Colonic mucosa (tissue), 4 donors: Measurements from ENCODE around the gene ALG9. TPM values are rescaled to one million over a fixed set of nuclear protein-coding genes. Genes with fewer than 3 reads are reported as not detected.

Experiments used
- DNase-seq: peaks from one replicate; pipeline ENCODE4 v3.0.0-alpha.2; 2020
- H3K27ac ChIP-seq: fragments of 200-600 bp; one replicate; pipeline ENCODE4 v1.8.0; 2021
- H3K27me3 ChIP-seq: fragments of 200-600 bp; one replicate; pipeline ENCODE4 v1.8.0; 2021
- H3K36me3 ChIP-seq: fragments of 200-600 bp; one replicate; pipeline ENCODE4 v1.8.0; 2021
- H3K4me1 ChIP-seq: fragments of 200-600 bp; one replicate; pipeline ENCODE4 v1.8.0; 2021; ENCODE audit warnings: mild to moderate bottlenecking
- H3K4me3 ChIP-seq: fragments of 200-600 bp; one replicate; pipeline ENCODE4 v1.8.0; 2021
- H3K9ac ChIP-seq, 2 donors: one replicate each; pipeline ENCODE4 v1.7.0; 2013; ENCODE audit warnings: control low read depth in 2 of 2, low read depth in 2 of 2, low read length in 2 of 2
- H3K9me3 ChIP-seq: fragments of 200-600 bp; one replicate; pipeline ENCODE4 v1.8.0; 2021
- intact Hi-C: fragments of 100-400 bp; cut with DNase I; formaldehyde crosslinking; loops from one replicate; pipeline ENCODE4 v1.14.1; 2022
- total RNA-seq, 2 donors: library from RNA; stranded (reverse); fragmentation: NEBNext Ultra II Directional in 1 of 2; extraction: Animal tissue kit (Norgen Biotek cat#: 25700) in 1 of 2; gene quantifications; one replicate each; pipeline ENCODE4 v1.2.1, GENCODE V29; 2021
- TF ChIP-seq, protein P1 (sequence below): fragments of 200-600 bp; IDR thresholded peaks from one replicate; pipeline ENCODE4 v1.8.0; 2022; ENCODE audit warnings: antibody characterized with exemption, mild to moderate bottlenecking
- donor health status: healthy.
- donor health status: DM: no; HTN: no; CAD: no.
- donor health status: DM: no; HTN: no; CAD: no.

ALG9 gene
- total RNA-seq, 2 donors from 2014 or later, result 23.2 to 25.2 TPM

DNA sequence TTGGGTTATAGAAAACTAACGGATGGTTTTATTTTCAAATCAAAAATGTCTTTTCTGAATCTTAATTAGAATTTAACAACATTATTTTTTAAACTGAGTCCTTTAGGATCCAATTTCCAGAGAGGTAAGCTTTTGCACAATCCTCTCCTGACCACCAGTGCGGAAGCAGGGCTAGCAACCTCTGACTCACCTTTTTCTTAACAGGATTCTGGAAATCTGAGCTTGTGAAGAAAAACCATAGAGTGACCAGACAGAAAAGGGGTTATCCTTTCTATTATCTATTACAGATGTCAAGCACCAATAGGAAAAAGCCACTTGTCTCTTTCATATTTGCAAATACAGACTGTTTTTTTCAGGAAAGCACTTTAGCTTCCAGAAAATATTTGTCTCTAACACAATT lies 25.3 kb downstream of the ALG9 start:
- no peaks in the 10 kb centered on the region for H3K4me1 ChIP-seq
- no peak overlapping the region for H3K9ac ChIP-seq
- no peak overlapping the region for H3K4me3 ChIP-seq
- H3K9me3 ChIP-seq, result no peaks in the 10 kb centered on the region
- TF ChIP-seq, protein P1, sequence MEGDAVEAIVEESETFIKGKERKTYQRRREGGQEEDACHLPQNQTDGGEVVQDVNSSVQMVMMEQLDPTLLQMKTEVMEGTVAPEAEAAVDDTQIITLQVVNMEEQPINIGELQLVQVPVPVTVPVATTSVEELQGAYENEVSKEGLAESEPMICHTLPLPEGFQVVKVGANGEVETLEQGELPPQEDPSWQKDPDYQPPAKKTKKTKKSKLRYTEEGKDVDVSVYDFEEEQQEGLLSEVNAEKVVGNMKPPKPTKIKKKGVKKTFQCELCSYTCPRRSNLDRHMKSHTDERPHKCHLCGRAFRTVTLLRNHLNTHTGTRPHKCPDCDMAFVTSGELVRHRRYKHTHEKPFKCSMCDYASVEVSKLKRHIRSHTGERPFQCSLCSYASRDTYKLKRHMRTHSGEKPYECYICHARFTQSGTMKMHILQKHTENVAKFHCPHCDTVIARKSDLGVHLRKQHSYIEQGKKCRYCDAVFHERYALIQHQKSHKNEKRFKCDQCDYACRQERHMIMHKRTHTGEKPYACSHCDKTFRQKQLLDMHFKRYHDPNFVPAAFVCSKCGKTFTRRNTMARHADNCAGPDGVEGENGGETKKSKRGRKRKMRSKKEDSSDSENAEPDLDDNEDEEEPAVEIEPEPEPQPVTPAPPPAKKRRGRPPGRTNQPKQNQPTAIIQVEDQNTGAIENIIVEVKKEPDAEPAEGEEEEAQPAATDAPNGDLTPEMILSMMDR, result no peak
- no peak overlapping the region for H3K27ac ChIP-seq
- intact Hi-C loops, result loop anchor here (5.0 kb wide), 1 partner anchor 249 kb away; no protein-coding TSS in a partner anchor
- no peaks in the 10 kb centered on the region for H3K36me3 ChIP-seq
- H3K27me3 ChIP-seq, result no peaks in the 10 kb centered on the region
- DNase-seq, result no peak

DNA sequence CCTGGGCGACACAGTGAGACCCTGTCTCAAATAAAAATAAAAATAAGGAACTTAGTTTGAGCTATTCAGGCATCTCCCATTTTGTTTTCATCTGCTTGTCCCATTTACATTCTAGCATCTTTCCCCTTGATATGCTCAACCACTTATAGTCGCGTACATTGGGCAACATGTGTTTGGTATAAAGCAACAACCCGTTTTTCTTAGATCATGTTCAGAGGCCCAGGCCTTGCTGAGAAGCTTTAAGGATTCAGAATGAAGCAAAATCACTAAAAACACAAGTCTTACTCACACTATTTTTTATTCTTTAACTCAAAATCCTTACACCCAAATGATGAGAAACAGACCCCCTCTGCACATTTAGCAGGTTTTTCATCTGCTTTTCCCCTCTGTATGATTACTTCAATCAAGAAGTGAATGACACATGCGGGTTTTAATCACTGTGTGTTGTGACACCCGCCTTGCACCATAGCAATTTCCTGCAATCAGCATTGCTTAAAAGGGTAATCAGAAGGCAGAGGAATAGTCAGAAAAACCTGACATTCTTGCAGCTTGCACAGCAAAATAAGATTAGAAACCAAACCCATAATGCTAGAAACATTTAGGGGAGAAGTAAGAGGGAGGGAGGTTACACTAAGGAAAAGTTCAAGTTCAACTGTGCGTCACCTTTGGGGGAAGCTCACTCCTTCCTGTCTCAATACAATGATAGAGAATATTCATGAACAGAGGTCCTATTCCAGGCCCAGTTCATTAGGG lies 25.9 kb downstream of the ALG9 start:
- Histone ChIP-seq H3K27me3 (no peaks in the 10 kb centered on the region), H3K36me3 (no peaks in the 10 kb centered on the region), H3K9me3 (no peaks in the 10 kb centered on the region), H3K4me1 (no peaks in the 10 kb centered on the region), H3K9ac (no peak overlapping the region), H3K27ac (no peak overlapping the region), H3K4me3 (no peak overlapping the region)
- intact Hi-C loops, result loop anchor here (5.0 kb wide), 1 partner anchor 248 kb away; no protein-coding TSS in a partner anchor
- TF ChIP-seq, protein P1, result no peak
- DNase-seq, result no peak

DNA sequence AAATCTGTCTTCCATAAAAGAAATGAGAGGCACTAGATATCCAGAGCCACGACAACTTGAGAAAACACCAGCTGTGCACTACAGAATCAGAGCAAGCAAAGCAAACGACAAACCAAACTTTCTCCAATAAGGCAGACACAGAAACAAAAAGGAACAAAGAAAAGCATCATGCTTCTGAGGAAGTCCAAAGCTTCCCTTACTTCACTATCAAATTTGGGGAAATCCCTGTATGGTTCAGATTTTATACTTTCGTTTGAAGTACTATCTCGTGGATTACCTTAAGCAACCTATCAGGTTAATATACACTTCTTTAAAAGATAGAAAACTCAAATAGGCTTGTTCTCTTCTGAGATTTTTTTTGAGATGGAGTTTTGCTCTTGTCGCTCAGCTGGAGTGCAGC lies 27.7 kb downstream of the ALG9 start:
- intact Hi-C loops, result loop anchor here (5.0 kb wide), 2 partner anchors 66 to 276 kb away; no protein-coding TSS in a partner anchor
- Histone ChIP-seq H3K4me3 (no peak overlapping the region), H3K4me1 (no peaks in the 10 kb centered on the region), H3K27me3 (no peaks in the 10 kb centered on the region), H3K9me3 (no peaks in the 10 kb centered on the region), H3K27ac (no peak overlapping the region), H3K9ac (no peak overlapping the region), H3K36me3 (no peaks in the 10 kb centered on the region)
- no peak for DNase-seq
- TF ChIP-seq, protein P1, result no peak

- H3K9ac ChIP-seq, result no peak overlapping the region
- H3K27me3 ChIP-seq, result no peaks in the 10 kb centered on the region
- intact Hi-C loops, result loop anchor here (5.0 kb wide), 2 partner anchors 64 to 274 kb away; no protein-coding TSS in a partner anchor
- peak; percentile 91 for DNase-seq
- H3K27ac ChIP-seq, result no peak overlapping the region
- H3K4me3 ChIP-seq, result no peak overlapping the region
- H3K9me3 ChIP-seq, result no peaks in the 10 kb centered on the region
- TF ChIP-seq, protein P1, result peak; percentile 89
- H3K36me3 ChIP-seq, result no peaks in the 10 kb centered on the region
- no peaks in the 10 kb centered on the region for H3K4me1 ChIP-seq
Measured at GRCh38 chr11:111841370-111842053, 29.9 kb downstream of the ALG9 start.

- H3K36me3 ChIP-seq, result no peaks in the 10 kb centered on the region
- TF ChIP-seq, protein P1, result no peak
- H3K4me3 ChIP-seq, result no peak overlapping the region
- H3K9me3 ChIP-seq, result no peaks in the 10 kb centered on the region
- H3K4me1 ChIP-seq, result no peaks in the 10 kb centered on the region
- H3K9ac ChIP-seq, result no peak overlapping the region
- no peak for DNase-seq
- intact Hi-C loops, result loop anchor here (5.0 kb wide), 2 partner anchors 63 to 273 kb away; no protein-coding TSS in a partner anchor
- no peak overlapping the region for H3K27ac ChIP-seq
- no peaks in the 10 kb centered on the region for H3K27me3 ChIP-seq
Measured at GRCh38 chr11:111840143-111840542, 31.2 kb downstream of the ALG9 start.
